ENCODE data around the gene SLC38A5.
A peak's percentile ranks its signal among the peaks of the same experiment; 100 is the strongest.
"Not testable (repeated sequence)": the region's sequence is repeated elsewhere in the genome, so short reads cannot be mapped to it uniquely, and the experiment has no call there.

Gene SLC38A5

GRCh38 chrX:48470110-48470832 is at the start of gene SLC38A5:
SLC38A5 (minus strand) TSS chrX:48470260; CDS start chrX:48467924, 2,336 bp downstream.
- no peak for DNase-seq

- DNase-seq: not testable (repeated sequence)
These were observed 49.4 kb upstream of the SLC38A5 start for GRCh38 chrX:48519481-48519880.

- no peak for DNase-seq
These were observed 46.9 kb upstream of the SLC38A5 start for GRCh38 chrX:48516987-48517386.

GRCh38 chrX:48516285-48516684 is 46.2 kb upstream of the SLC38A5 start:
- no peak for DNase-seq

- no peak for DNase-seq
These were observed 45.8 kb upstream of the SLC38A5 start for GRCh38 chrX:48515842-48516241.

GRCh38 chrX:48514868-48515460 is 44.9 kb upstream of the SLC38A5 start:
- DNase-seq: no peak

- no peak for DNase-seq
These were observed 44.2 kb upstream of the SLC38A5 start for GRCh38 chrX:48514126-48514806.

GRCh38 chrX:48513670-48514069 is 43.6 kb upstream of the SLC38A5 start:
- no peak for DNase-seq

- DNase-seq: no peak
These were observed 42.4 kb upstream of the SLC38A5 start for GRCh38 chrX:48512371-48512935.

- DNase-seq: no peak
These were observed 41.5 kb upstream of the SLC38A5 start for GRCh38 chrX:48511560-48511959.

GRCh38 chrX:48509619-48510018 is 39.6 kb upstream of the SLC38A5 start:
- DNase-seq: no peak

- DNase-seq: no peak
These were observed 39.2 kb upstream of the SLC38A5 start for GRCh38 chrX:48509245-48509590.

GRCh38 chrX:48508400-48509244 is 38.6 kb upstream of the SLC38A5 start, which contains the start of gene PORCN:
PORCN (plus strand) TSS chrX:48508992; CDS start chrX:48509821, 829 bp downstream.
- peak; percentile 38 for DNase-seq

GRCh38 chrX:48507246-48507645 is 37.2 kb upstream of the SLC38A5 start:
- DNase-seq: no peak

- DNase-seq: no peak
These were observed 35.4 kb upstream of the SLC38A5 start for GRCh38 chrX:48505481-48505880.

- no peak for DNase-seq
These were observed 34.2 kb upstream of the SLC38A5 start for GRCh38 chrX:48504261-48504660.

- DNase-seq: no peak
These were observed 28.3 kb upstream of the SLC38A5 start for GRCh38 chrX:48498374-48498809.

GRCh38 chrX:48497871-48498270 is 27.8 kb upstream of the SLC38A5 start:
- DNase-seq: no peak

GRCh38 chrX:48496660-48497059 is 26.6 kb upstream of the SLC38A5 start:
- DNase-seq: no peak

GRCh38 chrX:48493890-48494364 is 23.9 kb upstream of the SLC38A5 start:
- no peak for DNase-seq

GRCh38 chrX:48492293-48492910 is 22.3 kb upstream of the SLC38A5 start:
- DNase-seq: no peak

- no peak for DNase-seq
These were observed 21.7 kb upstream of the SLC38A5 start for GRCh38 chrX:48491809-48492208.
